HEK293 (cell line): ENCODE measurements around the gene STAB2.

ENCODE experiments used
- CTCF ChIA-PET: fragments of 350-600 bp; formaldehyde crosslinking; extraction: SDS; loops from one replicate; lab custom pipeline; 2021; ENCODE audit warnings: antibody characterized with exemption; lab: Yijun Ruan, JAX
- POLR2A ChIA-PET: fragments of 300-600 bp; formaldehyde crosslinking; extraction: SDS; loops from one replicate; lab custom pipeline; 2020; ENCODE audit warnings: antibody characterized with exemption, inconsistent platforms; lab: Yijun Ruan, JAX
- H3K27ac ChIP-seq: fragments of 200-500 bp; sonication (Bioruptor generic); 2 replicates; pipeline ENCODE4 v1.5.1; 2014; ENCODE audit warnings: low read depth, low read length, control low read depth, inconsistent platforms; ENCODE audit errors: extremely low read depth
- H3K36me3 ChIP-seq, 2 experiments: fragments of 200-500 bp in 1 of 2; sonication (Bioruptor generic) in 1 of 2; 1 replicate in 1 of 2; 2 replicates in 1 of 2; pipeline ENCODE4 v1.5.1; 2014 to 2017; ENCODE audit warnings: inconsistent platforms in 2 of 2, low read length in 2 of 2; ENCODE audit not compliant: control insufficient read depth in 2 of 2, insufficient read depth in 1 of 2
- H3K4me1 ChIP-seq: fragments of 200-500 bp; sonication (Bioruptor generic); 2 replicates; pipeline ENCODE4 v1.5.1; 2014; ENCODE audit warnings: mild to moderate bottlenecking, low read length, inconsistent platforms; ENCODE audit not compliant: control insufficient read depth, insufficient read depth
- H3K4me3 ChIP-seq: 2 replicates; pipeline ENCODE4 v1.5.1; 2011; ENCODE audit warnings: low read depth, mild to moderate bottlenecking, control low read depth, low read length, moderate library complexity
- H3K9me3 ChIP-seq: fragments of 200-500 bp; sonication (Bioruptor generic); 2 replicates; pipeline ENCODE4 v1.5.1; 2014; ENCODE audit warnings: low read depth, low read length, inconsistent platforms; ENCODE audit not compliant: control insufficient read depth, insufficient read depth
- GFI1B ChIP-seq: fragments of 450-650 bp; formaldehyde crosslinking; IDR thresholded peaks from 2 replicates; pipeline ENCODE4 v1.5.1; 2016; ENCODE audit warnings: missing biosample characterization, missing genetic modification characterization
- KLF8 ChIP-seq: fragments of 450-650 bp; formaldehyde crosslinking; IDR thresholded peaks from 2 replicates; pipeline ENCODE4 v1.5.1; 2016; ENCODE audit warnings: missing biosample characterization, missing genetic modification characterization
- PRDM2 ChIP-seq: fragments of 450-650 bp; formaldehyde crosslinking; IDR thresholded peaks from 2 replicates; pipeline ENCODE4 v1.5.1; 2016; ENCODE audit warnings: missing biosample characterization, missing genetic modification characterization, borderline replicate concordance
- SCRT1 ChIP-seq: fragments of 450-650 bp; formaldehyde crosslinking; IDR thresholded peaks from 2 replicates; pipeline ENCODE4 v1.5.1; 2016; ENCODE audit warnings: missing biosample characterization, missing genetic modification characterization, borderline replicate concordance
- ZBTB20 ChIP-seq: fragments of 450-650 bp; formaldehyde crosslinking; IDR thresholded peaks from 2 replicates; pipeline ENCODE4 v1.5.1; 2016; ENCODE audit warnings: missing biosample characterization, missing genetic modification characterization
- ZBTB26 ChIP-seq: fragments of 450-650 bp; formaldehyde crosslinking; optimal IDR thresholded peaks from 2 replicates; pipeline ENCODE3; 2016; ENCODE audit warnings: missing biosample characterization, mild to moderate bottlenecking, missing genetic modification characterization
- ZBTB48 ChIP-seq: fragments of 450-650 bp; formaldehyde crosslinking; IDR thresholded peaks from 2 replicates; pipeline ENCODE4 v1.5.1; 2016; ENCODE audit warnings: missing biosample characterization, missing genetic modification characterization
- ZNF2 ChIP-seq: fragments of 450-650 bp; formaldehyde crosslinking; IDR thresholded peaks from 2 replicates; pipeline ENCODE4 v1.5.1; 2016; ENCODE audit warnings: missing biosample characterization, missing genetic modification characterization
- ZNF350 ChIP-seq: fragments of 450-650 bp; formaldehyde crosslinking; IDR thresholded peaks from 2 replicates; pipeline ENCODE4 v1.5.0; 2017; ENCODE audit warnings: missing biosample characterization, mild to moderate bottlenecking, missing genetic modification characterization
- ZNF362 ChIP-seq: fragments of 450-650 bp; formaldehyde crosslinking; IDR thresholded peaks from 2 replicates; pipeline ENCODE4 v1.5.1; 2016; ENCODE audit warnings: missing biosample characterization, missing genetic modification characterization
- ZNF394 ChIP-seq: fragments of 450-650 bp; formaldehyde crosslinking; IDR thresholded peaks from 2 replicates; pipeline ENCODE4 v1.5.1; 2016; ENCODE audit warnings: missing biosample characterization, missing genetic modification characterization, mild to moderate bottlenecking, moderate library complexity, borderline replicate concordance
- ZNF473 ChIP-seq: fragments of 450-650 bp; formaldehyde crosslinking; IDR thresholded peaks from 2 replicates; pipeline ENCODE4 v1.5.1; 2017; ENCODE audit warnings: missing biosample characterization, missing genetic modification characterization
- ZNF529 ChIP-seq: fragments of 450-650 bp; formaldehyde crosslinking; IDR thresholded peaks from 2 replicates; pipeline ENCODE4 v1.5.1; 2017; ENCODE audit warnings: missing genetic modification characterization, missing biosample characterization; ENCODE audit not compliant: insufficient replicate concordance
- ZNF530 ChIP-seq: fragments of 450-650 bp; formaldehyde crosslinking; IDR thresholded peaks from 2 replicates; pipeline ENCODE4 v1.5.1; 2016; ENCODE audit warnings: low read depth, missing biosample characterization, missing genetic modification characterization
- ZNF558 ChIP-seq: fragments of 450-650 bp; formaldehyde crosslinking; IDR thresholded peaks from 2 replicates; pipeline ENCODE4 v1.5.1; 2016; ENCODE audit warnings: missing biosample characterization, missing genetic modification characterization
- ZNF571 ChIP-seq: fragments of 450-650 bp; formaldehyde crosslinking; IDR thresholded peaks from 2 replicates; pipeline ENCODE4 v1.5.0; 2017; ENCODE audit warnings: missing biosample characterization, missing genetic modification characterization
- ZNF585B ChIP-seq: fragments of 450-650 bp; formaldehyde crosslinking; IDR thresholded peaks from 2 replicates; pipeline ENCODE4 v1.5.1; 2016; ENCODE audit warnings: missing biosample characterization, missing genetic modification characterization
- ZNF623 ChIP-seq: fragments of 450-650 bp; formaldehyde crosslinking; IDR thresholded peaks from 2 replicates; pipeline ENCODE4 v1.5.1; 2016; ENCODE audit warnings: missing biosample characterization, missing genetic modification characterization
- ZNF692 ChIP-seq: fragments of 450-650 bp; formaldehyde crosslinking; IDR thresholded peaks from 2 replicates; pipeline ENCODE4 v1.5.1; 2016; ENCODE audit warnings: missing biosample characterization, missing genetic modification characterization
- ZNF792 ChIP-seq: fragments of 450-650 bp; formaldehyde crosslinking; IDR thresholded peaks from 2 replicates; pipeline ENCODE4 v1.5.1; 2016; ENCODE audit warnings: missing biosample characterization, missing genetic modification characterization
- TF ChIP-seq, protein P1 (sequence below): fragments of 450-650 bp; IDR thresholded peaks from 2 replicates; pipeline ENCODE4 v1.5.1; 2018; ENCODE audit warnings: missing biosample characterization, missing genetic modification characterization
- TF ChIP-seq, protein P2 (sequence below): fragments of 450-650 bp; formaldehyde crosslinking; IDR thresholded peaks from 2 replicates; pipeline ENCODE4 v1.5.1; 2016; ENCODE audit warnings: missing biosample characterization, missing genetic modification characterization

The STAB2 gene

DNA sequence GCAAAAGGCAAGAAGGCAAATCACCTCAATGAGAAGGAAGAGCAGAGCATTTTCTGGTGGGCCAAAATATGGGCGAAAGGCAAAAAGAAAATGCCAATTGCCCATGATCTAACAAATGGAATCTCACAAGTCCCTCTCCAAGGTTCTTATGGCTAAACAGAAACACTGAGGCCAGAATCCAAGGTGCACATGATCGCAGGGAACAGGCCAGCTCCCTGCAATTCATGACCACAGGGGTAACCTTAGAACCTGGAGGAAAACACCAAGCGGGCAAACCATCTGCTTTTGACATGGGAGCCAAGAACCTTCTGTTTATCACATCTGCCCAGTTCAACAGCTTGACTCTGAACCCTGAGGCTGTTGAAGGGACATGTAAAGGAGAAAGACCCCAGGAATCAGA, 193.9 kb downstream of the STAB2 start:
- Histone ChIP-seq H3K4me1 (no peaks in the 10 kb centered on the region), H3K27ac (no peak overlapping the region), H3K36me3 (peaks cover 4 to 81% of the 10 kb centered on the region in 2 experiments), H3K4me3 (no peak overlapping the region), H3K9me3 (no peaks in the 10 kb centered on the region)
- POLR2A ChIA-PET, result no interaction called here
- CTCF ChIA-PET, result interaction anchor here (0.6 to 2.0 kb wide), 3 partner anchors 10 to 89 kb away, joined by 3 to 8 read pairs (median 5); no protein-coding TSS in a partner anchor
- TF ChIP-seq ZNF585B (tag by site-specific recombination), result no peak
- no peak for TF ChIP-seq ZNF2 (tag by site-specific recombination)
- TF ChIP-seq ZBTB26 (tag by site-specific recombination), result no peak
- no peak for TF ChIP-seq ZNF692 (tag by site-specific recombination)

GRCh38 chr12:103782399-103782798, 195.3 kb downstream of the STAB2 start:
- no peak for TF ChIP-seq ZNF623
- no peak for TF ChIP-seq ZBTB20 (tag by site-specific recombination)
- no peak for TF ChIP-seq KLF8 (tag by site-specific recombination)
- TF ChIP-seq ZNF350 (tag by site-specific recombination), result no peak
- TF ChIP-seq GFI1B (tag by site-specific recombination), result no peak
- TF ChIP-seq ZNF473, result no peak
- TF ChIP-seq ZNF362 (tag by site-specific recombination), result no peak
- TF ChIP-seq PRDM2 (tag by site-specific recombination), result no peak
- no peak for TF ChIP-seq SCRT1 (tag by site-specific recombination)
- TF ChIP-seq, protein P1, sequence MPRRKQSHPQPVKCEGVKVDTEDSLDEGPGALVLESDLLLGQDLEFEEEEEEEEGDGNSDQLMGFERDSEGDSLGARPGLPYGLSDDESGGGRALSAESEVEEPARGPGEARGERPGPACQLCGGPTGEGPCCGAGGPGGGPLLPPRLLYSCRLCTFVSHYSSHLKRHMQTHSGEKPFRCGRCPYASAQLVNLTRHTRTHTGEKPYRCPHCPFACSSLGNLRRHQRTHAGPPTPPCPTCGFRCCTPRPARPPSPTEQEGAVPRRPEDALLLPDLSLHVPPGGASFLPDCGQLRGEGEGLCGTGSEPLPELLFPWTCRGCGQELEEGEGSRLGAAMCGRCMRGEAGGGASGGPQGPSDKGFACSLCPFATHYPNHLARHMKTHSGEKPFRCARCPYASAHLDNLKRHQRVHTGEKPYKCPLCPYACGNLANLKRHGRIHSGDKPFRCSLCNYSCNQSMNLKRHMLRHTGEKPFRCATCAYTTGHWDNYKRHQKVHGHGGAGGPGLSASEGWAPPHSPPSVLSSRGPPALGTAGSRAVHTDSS (tag by site-specific recombination), result no peak
- TF ChIP-seq ZNF571 (tag by site-specific recombination), result no peak
- no peak for TF ChIP-seq ZNF394 (tag by site-specific recombination)
- TF ChIP-seq ZNF529 (tag by site-specific recombination), result no peak
- no peak for TF ChIP-seq ZNF792 (tag by site-specific recombination)
- TF ChIP-seq ZBTB48 (tag by site-specific recombination), result no peak
- TF ChIP-seq, protein P2, sequence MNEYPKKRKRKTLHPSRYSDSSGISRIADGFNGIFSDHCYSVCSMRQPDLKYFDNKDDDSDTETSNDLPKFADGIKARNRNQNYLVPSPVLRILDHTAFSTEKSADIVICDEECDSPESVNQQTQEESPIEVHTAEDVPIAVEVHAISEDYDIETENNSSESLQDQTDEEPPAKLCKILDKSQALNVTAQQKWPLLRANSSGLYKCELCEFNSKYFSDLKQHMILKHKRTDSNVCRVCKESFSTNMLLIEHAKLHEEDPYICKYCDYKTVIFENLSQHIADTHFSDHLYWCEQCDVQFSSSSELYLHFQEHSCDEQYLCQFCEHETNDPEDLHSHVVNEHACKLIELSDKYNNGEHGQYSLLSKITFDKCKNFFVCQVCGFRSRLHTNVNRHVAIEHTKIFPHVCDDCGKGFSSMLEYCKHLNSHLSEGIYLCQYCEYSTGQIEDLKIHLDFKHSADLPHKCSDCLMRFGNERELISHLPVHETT, result no peak
- no peak for TF ChIP-seq ZNF558
- TF ChIP-seq ZNF530 (tag by site-specific recombination), result no peak
- no peaks in the 10 kb centered on the region for H3K4me1 ChIP-seq
- no peak overlapping the region for H3K27ac ChIP-seq
- peaks cover 10 to 71% of the 10 kb centered on the region in 2 experiments for H3K36me3 ChIP-seq
- POLR2A ChIA-PET, result no interaction called here
- H3K4me3 ChIP-seq, result no peak overlapping the region
- no peaks in the 10 kb centered on the region for H3K9me3 ChIP-seq
- CTCF ChIA-PET, result no interaction called here
